Mesothelial cell of epicardium (in vitro differentiated cells): ENCODE measurements around the gene PCBP4. TPM values are rescaled to one million over a fixed set of nuclear protein-coding genes. Genes with fewer than 3 reads are reported as not detected.

Experiments
- DNase-seq, 2 experiments: peaks; one replicate each; pipeline ENCODE4 v3.0.0; 2021; ENCODE audit warnings: low spot score in 2 of 2; ENCODE audit not compliant: unreplicated experiment in 2 of 2
- H3K27ac Mint-ChIP-seq: 2 replicates; pipeline ENCODE4 v1.8.0; 2021; ENCODE audit warnings: mixed read lengths
- H3K27me3 Mint-ChIP-seq: 2 replicates; pipeline ENCODE4 v1.8.0; 2021; ENCODE audit warnings: low read depth, mixed read lengths
- H3K36me3 Mint-ChIP-seq: 2 replicates; pipeline ENCODE4 v1.8.0; 2021; ENCODE audit warnings: mixed read lengths
- H3K4me1 Mint-ChIP-seq: 2 replicates; pipeline ENCODE4 v1.8.0; 2021; ENCODE audit warnings: mixed read lengths
- H3K4me3 Mint-ChIP-seq: 2 replicates; pipeline ENCODE4 v1.8.0; 2021; ENCODE audit warnings: mild to moderate bottlenecking, moderate library complexity, mixed read lengths
- H3K9me3 Mint-ChIP-seq: 2 replicates; pipeline ENCODE4 v1.8.0; 2021; ENCODE audit warnings: mixed read lengths
- CTCF ChIP-seq: fragments of 200-600 bp; sonication (generic); IDR thresholded peaks from one replicate; pipeline ENCODE4 v1.5.0; 2021; ENCODE audit warnings: antibody characterized with exemption; ENCODE audit not compliant: unreplicated experiment
- total RNA-seq: library from RNA; stranded (reverse); gene quantifications from 3 replicates; pipeline ENCODE4 v1.2.1, GENCODE V29; 2021

Gene PCBP4
- total RNA-seq, 1 donor from 2014 or later: 62.0 TPM

- Mint-ChIP-seq H3K9me3 (no peaks in the 10 kb centered on the region), H3K36me3 (peaks cover 3% of the 10 kb centered on the region), H3K27me3 (peaks cover 11% of the 10 kb centered on the region), H3K4me1 (peaks cover 4% of the 10 kb centered on the region), H3K4me3 (no peak overlapping the region), H3K27ac (no peak overlapping the region)
- TF ChIP-seq CTCF: no peak
- DNase-seq: no peak
Measured at GRCh38 chr3:51959651-51960050, 7.6 kb downstream of the PCBP4 start.

GRCh38 chr3:51958603-51959521 lies 8.4 kb downstream of the PCBP4 start:
- DNase-seq: no peak
- TF ChIP-seq CTCF: no peak
- H3K27me3 Mint-ChIP-seq: peaks cover 19% of the 10 kb centered on the region
- no peaks in the 10 kb centered on the region for H3K9me3 Mint-ChIP-seq
- no peak overlapping the region for H3K4me3 Mint-ChIP-seq
- peaks cover 3% of the 10 kb centered on the region for H3K36me3 Mint-ChIP-seq
- H3K4me1 Mint-ChIP-seq: no peaks in the 10 kb centered on the region
- no peak overlapping the region for H3K27ac Mint-ChIP-seq

- no peak for TF ChIP-seq CTCF
- H3K27ac Mint-ChIP-seq: no peak overlapping the region
- H3K36me3 Mint-ChIP-seq: peaks cover 3% of the 10 kb centered on the region
- H3K9me3 Mint-ChIP-seq: no peaks in the 10 kb centered on the region
- H3K4me3 Mint-ChIP-seq: no peak overlapping the region
- peaks cover 2% of the 10 kb centered on the region for H3K4me1 Mint-ChIP-seq
- DNase-seq: no peak
- peaks cover 30% of the 10 kb centered on the region for H3K27me3 Mint-ChIP-seq
Measured at GRCh38 chr3:51957520-51958205, 9.6 kb downstream of the PCBP4 start.

- H3K27ac Mint-ChIP-seq: no peak overlapping the region
- H3K27me3 Mint-ChIP-seq: peaks cover 41% of the 10 kb centered on the region
- peaks cover 3% of the 10 kb centered on the region for H3K36me3 Mint-ChIP-seq
- peak; percentile 53 for TF ChIP-seq CTCF
- peaks cover 2% of the 10 kb centered on the region for H3K4me1 Mint-ChIP-seq
- DNase-seq: peak in 1 of 2 experiments; percentile 60
- no peak overlapping the region for H3K4me3 Mint-ChIP-seq
- no peaks in the 10 kb centered on the region for H3K9me3 Mint-ChIP-seq
Measured at GRCh38 chr3:51955893-51956770, 11.1 kb downstream of the PCBP4 start.

GRCh38 chr3:51955175-51955892 lies 11.9 kb downstream of the PCBP4 start, which contains the start of gene GPR62:
Gene GPR62 (plus strand): TSS chr3:51955381. CDS start chr3:51955653, 272 bp downstream.
- Mint-ChIP-seq H3K4me3 (peak within 1 kb of the TSS; percentile 3), H3K36me3 (peaks cover 3% of the 10 kb centered on the region), H3K9me3 (no peaks in the 10 kb centered on the region), H3K4me1 (peaks cover 2% of the 10 kb centered on the region), H3K27ac (no peak within 1 kb of the TSS), H3K27me3 (peaks cover 46% of the 10 kb centered on the region)
- no peak for TF ChIP-seq CTCF
- no peak for DNase-seq
